Mesothelial cell of epicardium (in vitro differentiated cells): ENCODE measurements around the gene FLVCR2. TPM values are rescaled to one million over a fixed set of nuclear protein-coding genes. Genes with fewer than 3 reads are reported as not detected.

Experiments
- DNase-seq, 2 experiments: peaks; one replicate each; pipeline ENCODE4 v3.0.0; 2021; ENCODE audit warnings: low spot score in 2 of 2; ENCODE audit not compliant: unreplicated experiment in 2 of 2
- H3K27ac Mint-ChIP-seq: 2 replicates; pipeline ENCODE4 v1.8.0; 2021; ENCODE audit warnings: mixed read lengths
- H3K27me3 Mint-ChIP-seq: 2 replicates; pipeline ENCODE4 v1.8.0; 2021; ENCODE audit warnings: low read depth, mixed read lengths
- H3K36me3 Mint-ChIP-seq: 2 replicates; pipeline ENCODE4 v1.8.0; 2021; ENCODE audit warnings: mixed read lengths
- H3K4me1 Mint-ChIP-seq: 2 replicates; pipeline ENCODE4 v1.8.0; 2021; ENCODE audit warnings: mixed read lengths
- H3K4me3 Mint-ChIP-seq: 2 replicates; pipeline ENCODE4 v1.8.0; 2021; ENCODE audit warnings: mild to moderate bottlenecking, moderate library complexity, mixed read lengths
- H3K9me3 Mint-ChIP-seq: 2 replicates; pipeline ENCODE4 v1.8.0; 2021; ENCODE audit warnings: mixed read lengths
- total RNA-seq: library from RNA; stranded (reverse); gene quantifications from 3 replicates; pipeline ENCODE4 v1.2.1, GENCODE V29; 2021
- TF ChIP-seq, protein P1 (sequence below): fragments of 200-600 bp; sonication (generic); IDR thresholded peaks from one replicate; pipeline ENCODE4 v1.5.0; 2021; ENCODE audit warnings: antibody characterized with exemption; ENCODE audit not compliant: unreplicated experiment

Gene FLVCR2
- total RNA-seq, 1 donor from 2014 or later, result 3.0 TPM

DNA sequence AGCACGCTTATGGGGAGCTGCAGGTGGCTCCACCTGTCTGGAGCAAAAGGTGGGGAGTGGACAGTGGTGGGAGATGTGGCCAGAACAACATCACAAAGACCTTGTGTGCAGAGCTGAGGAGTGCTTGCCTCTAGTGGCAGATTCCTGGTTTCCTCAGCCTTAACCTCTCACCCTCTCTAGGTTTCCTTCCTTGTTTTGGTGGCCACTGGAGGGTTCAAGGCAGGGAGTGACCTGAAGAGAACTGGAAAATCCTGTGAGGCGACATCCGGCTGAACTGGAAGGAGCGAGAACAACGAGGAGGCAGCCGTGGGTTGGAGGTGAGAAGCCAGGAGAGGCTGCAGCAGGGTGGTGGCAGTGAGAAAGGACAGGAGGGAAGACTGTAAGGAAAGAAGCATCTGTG is 6.3 kb upstream of the FLVCR2 start:
- H3K27ac Mint-ChIP-seq, result no peak overlapping the region
- no peaks in the 10 kb centered on the region for H3K9me3 Mint-ChIP-seq
- DNase-seq, result no peak
- H3K36me3 Mint-ChIP-seq, result no peaks in the 10 kb centered on the region
- peaks cover 20% of the 10 kb centered on the region for H3K27me3 Mint-ChIP-seq
- H3K4me1 Mint-ChIP-seq, result no peaks in the 10 kb centered on the region
- TF ChIP-seq, protein P1, sequence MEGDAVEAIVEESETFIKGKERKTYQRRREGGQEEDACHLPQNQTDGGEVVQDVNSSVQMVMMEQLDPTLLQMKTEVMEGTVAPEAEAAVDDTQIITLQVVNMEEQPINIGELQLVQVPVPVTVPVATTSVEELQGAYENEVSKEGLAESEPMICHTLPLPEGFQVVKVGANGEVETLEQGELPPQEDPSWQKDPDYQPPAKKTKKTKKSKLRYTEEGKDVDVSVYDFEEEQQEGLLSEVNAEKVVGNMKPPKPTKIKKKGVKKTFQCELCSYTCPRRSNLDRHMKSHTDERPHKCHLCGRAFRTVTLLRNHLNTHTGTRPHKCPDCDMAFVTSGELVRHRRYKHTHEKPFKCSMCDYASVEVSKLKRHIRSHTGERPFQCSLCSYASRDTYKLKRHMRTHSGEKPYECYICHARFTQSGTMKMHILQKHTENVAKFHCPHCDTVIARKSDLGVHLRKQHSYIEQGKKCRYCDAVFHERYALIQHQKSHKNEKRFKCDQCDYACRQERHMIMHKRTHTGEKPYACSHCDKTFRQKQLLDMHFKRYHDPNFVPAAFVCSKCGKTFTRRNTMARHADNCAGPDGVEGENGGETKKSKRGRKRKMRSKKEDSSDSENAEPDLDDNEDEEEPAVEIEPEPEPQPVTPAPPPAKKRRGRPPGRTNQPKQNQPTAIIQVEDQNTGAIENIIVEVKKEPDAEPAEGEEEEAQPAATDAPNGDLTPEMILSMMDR, result no peak
- no peak overlapping the region for H3K4me3 Mint-ChIP-seq

DNA sequence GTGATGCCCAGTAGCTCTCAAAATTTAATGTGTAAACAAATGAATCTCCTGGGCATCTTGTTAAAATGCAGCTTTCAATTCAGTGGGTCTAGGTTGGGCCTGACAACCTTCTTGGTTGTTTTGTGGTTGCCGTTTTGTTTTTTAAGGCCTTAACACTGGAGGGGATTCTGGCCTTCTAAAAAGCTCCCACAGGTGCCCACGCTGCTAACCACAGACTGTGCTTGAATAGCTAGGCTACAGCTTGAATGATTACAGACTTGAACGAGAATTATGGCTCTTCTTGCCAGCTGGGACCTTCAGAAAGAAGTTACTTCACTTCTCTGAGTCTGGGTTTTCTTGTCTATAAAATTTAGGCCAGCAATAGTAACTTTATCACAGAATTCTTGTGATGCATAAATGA is 1.3 kb upstream of the FLVCR2 start:
- H3K4me3 Mint-ChIP-seq, result no peak overlapping the region

DNA sequence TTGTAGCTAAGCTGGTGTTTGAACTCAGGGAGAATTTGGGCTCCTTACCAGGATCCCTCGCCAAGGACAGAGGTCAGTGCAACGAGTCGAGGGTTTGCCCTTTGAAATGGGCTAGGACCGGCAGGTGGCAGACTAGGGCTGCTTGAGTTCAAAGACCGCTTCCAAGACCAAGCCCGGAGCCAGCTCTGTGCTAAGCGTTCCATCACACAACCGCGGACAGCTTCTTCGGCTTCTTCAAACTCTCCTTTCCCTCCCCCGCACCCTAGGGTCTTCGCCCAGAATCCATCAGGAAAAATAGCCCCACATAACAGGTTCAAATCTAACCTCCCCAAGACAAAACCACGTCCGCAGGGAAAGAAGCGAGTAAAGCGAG is 705 bp upstream of the FLVCR2 start:
- Mint-ChIP-seq H3K36me3 (no peaks in the 10 kb centered on the region), H3K9me3 (no peaks in the 10 kb centered on the region), H3K27me3 (peaks cover 8% of the 10 kb centered on the region), H3K4me3 (no peak overlapping the region), H3K4me1 (peaks cover 18% of the 10 kb centered on the region), H3K27ac (peak overlapping the region; percentile 94)
- DNase-seq, result peak; percentile 26 to 63
- TF ChIP-seq, protein P1, result no peak

More for the DNA sequence above, 1.3 kb upstream of the FLVCR2 start:
- H3K27ac Mint-ChIP-seq, result no peak overlapping the region
- peaks cover 11% of the 10 kb centered on the region for H3K27me3 Mint-ChIP-seq
- no peaks in the 10 kb centered on the region for H3K9me3 Mint-ChIP-seq
- TF ChIP-seq, protein P1, result no peak
- no peaks in the 10 kb centered on the region for H3K36me3 Mint-ChIP-seq
- DNase-seq, result no peak
- H3K4me1 Mint-ChIP-seq, result peaks cover 18% of the 10 kb centered on the region

DNA sequence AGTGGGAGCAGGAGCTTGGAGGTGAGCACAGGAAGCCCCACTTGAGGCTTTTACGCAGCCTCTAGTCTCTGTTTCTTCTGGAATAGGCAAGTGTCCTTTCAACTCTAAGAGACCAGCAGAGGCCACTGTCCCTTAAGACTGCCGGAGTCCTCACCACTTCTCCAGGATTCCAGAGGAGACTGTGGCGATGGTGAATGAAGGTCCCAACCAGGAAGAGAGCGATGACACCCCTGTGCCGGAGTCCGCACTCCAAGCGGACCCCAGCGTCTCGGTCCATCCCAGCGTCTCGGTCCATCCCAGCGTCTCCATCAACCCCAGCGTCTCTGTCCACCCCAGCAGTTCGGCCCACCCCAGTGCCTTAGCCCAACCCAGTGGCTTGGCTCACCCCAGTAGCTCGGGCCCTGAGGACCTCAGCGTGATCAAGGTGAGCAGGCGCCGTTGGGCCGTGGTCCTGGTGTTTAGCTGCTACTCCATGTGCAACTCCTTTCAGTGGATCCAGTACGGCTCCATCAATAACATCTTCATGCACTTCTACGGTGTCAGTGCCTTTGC is 442 bp downstream of the FLVCR2 start:
- H3K9me3 Mint-ChIP-seq, result no peaks in the 10 kb centered on the region
- no peak for DNase-seq
- H3K27ac Mint-ChIP-seq, result no peak overlapping the region
- H3K36me3 Mint-ChIP-seq, result no peaks in the 10 kb centered on the region
- H3K27me3 Mint-ChIP-seq, result peaks cover 5% of the 10 kb centered on the region
- peaks cover 18% of the 10 kb centered on the region for H3K4me1 Mint-ChIP-seq
- TF ChIP-seq, protein P1, result no peak
- H3K4me3 Mint-ChIP-seq, result no peak overlapping the region

DNA sequence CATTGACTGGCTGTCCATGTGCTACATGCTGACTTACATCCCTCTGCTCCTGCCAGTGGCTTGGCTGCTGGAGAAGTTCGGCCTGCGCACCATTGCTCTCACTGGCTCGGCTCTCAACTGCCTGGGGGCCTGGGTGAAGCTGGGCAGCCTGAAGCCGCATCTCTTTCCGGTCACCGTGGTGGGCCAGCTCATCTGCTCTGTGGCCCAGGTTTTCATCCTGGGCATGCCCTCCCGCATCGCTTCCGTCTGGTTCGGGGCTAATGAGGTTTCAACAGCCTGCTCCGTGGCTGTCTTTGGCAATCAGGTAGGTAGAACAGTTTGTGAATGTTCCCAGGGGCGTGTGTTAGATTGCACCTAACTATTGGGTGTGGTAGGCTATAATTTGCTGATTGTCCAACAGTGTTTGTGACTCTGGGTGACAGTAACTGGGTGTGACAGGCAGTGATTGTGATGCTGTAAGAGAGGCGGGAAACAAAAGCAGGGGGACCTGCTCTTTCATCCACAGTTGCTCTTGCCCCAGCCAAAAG is 981 bp downstream of the FLVCR2 start:
- Mint-ChIP-seq H3K36me3 (no peaks in the 10 kb centered on the region), H3K27me3 (peaks cover 5% of the 10 kb centered on the region), H3K4me3 (no peak overlapping the region), H3K27ac (no peak overlapping the region), H3K4me1 (peaks cover 19% of the 10 kb centered on the region), H3K9me3 (no peaks in the 10 kb centered on the region)
- DNase-seq, result no peak
- TF ChIP-seq, protein P1, result no peak
